GM12801 (cell line): Measurements from ENCODE around the gene SIK2.

Source experiments
- CTCF ChIP-seq: IDR thresholded peaks from one replicate; pipeline ENCODE4 v1.5.1; 2011; ENCODE audit warnings: control low read depth; ENCODE audit not compliant: insufficient read length; ENCODE audit errors: extremely low read depth

SIK2 gene

GRCh38 chr11:111765984-111766833 is 164.0 kb downstream of the SIK2 start, which contains the start of gene PPP2R1B:
TSS of gene PPP2R1B (minus strand) at chr11:111766389. CDS start at chr11:111766361, 28 bp downstream.
- no peak for TF ChIP-seq CTCF

DNA sequence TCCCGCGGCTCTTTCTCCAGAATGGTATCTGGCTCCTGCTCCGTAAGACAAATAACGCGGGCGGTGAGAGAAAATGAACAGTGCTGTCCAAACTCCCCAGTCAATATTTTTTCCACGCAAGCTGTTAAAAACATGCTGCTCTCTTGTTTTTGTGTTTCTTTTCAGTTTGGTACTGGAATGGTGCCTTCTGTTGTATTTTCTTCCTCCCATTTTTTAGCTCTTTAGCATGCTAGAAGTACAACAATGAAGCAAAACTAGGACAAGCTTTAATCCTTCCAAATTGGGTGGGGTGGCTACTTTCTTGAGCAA is 164.5 kb downstream of the SIK2 start:
- TF ChIP-seq CTCF = no peak

DNA sequence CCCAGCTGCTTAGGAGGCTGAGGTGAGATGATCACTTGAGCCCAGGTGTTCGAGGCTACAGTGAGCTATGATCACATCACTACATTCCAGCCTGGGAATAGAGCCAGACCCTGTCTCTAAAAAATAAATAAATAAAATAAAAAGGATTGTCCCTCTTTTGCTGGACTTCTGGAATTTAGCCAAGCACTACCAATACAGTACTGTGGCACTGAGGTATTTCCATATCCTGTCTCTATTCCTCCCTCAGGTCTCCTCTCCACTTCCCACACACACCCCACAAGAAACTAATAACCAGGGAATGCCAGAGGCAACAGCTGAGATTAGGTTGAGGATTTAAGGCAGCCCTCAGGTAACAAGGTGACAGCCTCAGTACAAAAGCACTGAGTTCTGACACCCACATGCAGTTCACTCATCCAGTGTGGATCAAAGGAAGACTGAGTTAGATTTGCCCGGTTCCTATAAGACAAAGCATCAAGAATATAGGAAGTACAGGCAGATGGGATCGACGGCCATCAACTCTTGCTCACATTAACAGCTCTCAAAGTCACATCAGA is 168.4 kb downstream of the SIK2 start:
- no peak for TF ChIP-seq CTCF

GRCh38 chr11:111772535-111772934 is 170.3 kb downstream of the SIK2 start:
- TF ChIP-seq CTCF = no peak

DNA sequence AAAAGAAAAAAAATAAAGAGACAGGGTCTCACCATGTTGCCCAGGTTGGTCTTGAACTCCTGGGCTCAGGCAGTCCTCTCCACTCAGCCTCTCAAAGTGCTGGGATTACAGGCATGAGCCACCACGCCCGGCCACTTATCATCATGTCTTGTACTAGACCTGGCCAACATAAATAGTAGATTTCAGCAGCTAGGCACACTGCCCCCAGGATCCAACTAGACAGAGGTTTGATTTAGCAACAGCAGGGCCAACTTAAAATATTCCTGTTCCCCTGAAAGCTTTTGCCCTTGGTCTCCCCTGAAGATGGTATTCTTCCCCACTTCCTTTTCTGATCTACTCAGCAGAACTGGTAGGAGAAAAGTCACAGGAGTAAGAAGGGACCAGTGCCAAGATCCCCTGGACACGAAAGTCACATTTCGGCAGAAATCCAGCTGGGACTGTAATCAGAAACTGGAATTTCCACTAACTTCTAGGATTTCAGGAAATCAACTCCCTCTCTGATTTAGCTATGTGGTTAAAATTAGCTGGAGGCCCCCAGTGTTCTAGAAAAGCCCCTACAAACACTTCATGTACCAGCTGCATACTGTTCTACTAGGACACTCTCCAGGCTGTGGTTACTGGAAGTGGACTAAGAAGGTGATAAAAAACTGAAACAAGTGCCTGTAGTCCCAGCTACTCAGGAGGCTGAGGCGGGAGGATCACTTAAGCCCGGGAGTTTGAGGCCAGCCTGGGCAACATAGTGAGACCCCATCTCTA is 172.9 kb downstream of the SIK2 start:
- no peak for TF ChIP-seq CTCF

DNA sequence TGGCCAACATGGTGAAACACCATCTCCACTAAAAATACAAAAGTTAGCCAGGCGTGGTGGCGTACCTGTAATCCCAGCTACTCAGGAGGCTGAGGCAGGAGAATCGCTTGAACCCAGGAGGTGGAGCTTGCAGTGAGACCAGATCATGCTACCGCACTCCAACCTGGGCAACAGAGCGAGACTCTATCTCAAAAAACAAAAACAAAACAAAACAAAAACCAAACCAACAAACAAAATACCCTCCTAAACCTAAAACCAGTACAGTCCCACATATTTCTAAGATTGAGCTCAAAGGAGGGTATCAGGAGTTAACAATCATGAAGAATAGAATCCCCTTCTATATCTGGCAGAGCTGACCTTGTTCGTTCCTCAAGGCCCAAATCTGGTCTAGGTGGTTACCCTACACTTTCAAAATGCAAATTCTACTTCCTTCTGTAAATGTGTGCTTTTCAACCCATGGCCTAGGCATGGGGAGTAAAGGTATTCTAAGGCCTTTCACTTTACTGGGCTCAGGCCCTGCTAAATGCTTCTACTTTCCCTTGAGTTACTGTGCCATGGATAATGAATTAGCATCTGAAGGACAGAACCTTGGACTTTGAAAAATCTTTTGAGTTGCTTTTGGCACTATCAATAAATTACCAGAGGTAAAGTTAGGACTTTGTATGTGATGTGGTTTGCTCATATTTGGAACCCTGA is 174.3 kb downstream of the SIK2 start:
- TF ChIP-seq CTCF = no peak
